Adipocyte (in vitro differentiated cells): ENCODE measurements around the gene ZNF783.
A peak's percentile ranks its signal among the peaks of the same experiment; 100 is the strongest.

Source experiments
- DNase-seq: peaks from one replicate; pipeline ENCODE4 v3.0.0-alpha.2; 2015; ENCODE audit warnings: low read depth
- H3K27me3 ChIP-seq: replicated peaks from 2 replicates; pipeline ENCODE4 v1.7.0; 2013; ENCODE audit warnings: mild to moderate bottlenecking, low read length, moderate library complexity; ENCODE audit not compliant: control insufficient read depth, insufficient read depth
- H3K36me3 ChIP-seq: 2 replicates; pipeline ENCODE4 v1.7.0; 2013; ENCODE audit warnings: low read length, mild to moderate bottlenecking, moderate library complexity; ENCODE audit not compliant: control insufficient read depth, insufficient read depth, severe bottlenecking
- H3K4me1 ChIP-seq: 2 replicates; pipeline ENCODE4 v1.7.0; 2013; ENCODE audit warnings: mild to moderate bottlenecking, low read length, moderate library complexity; ENCODE audit not compliant: control insufficient read depth, insufficient read depth
- H3K4me3 ChIP-seq: 2 replicates; pipeline ENCODE4 v1.7.0; 2013; ENCODE audit warnings: mild to moderate bottlenecking, low read length, moderate library complexity
- H3K9ac ChIP-seq: 2 replicates; pipeline ENCODE4 v1.7.0; 2013; ENCODE audit warnings: mild to moderate bottlenecking, low read length, moderate library complexity
- H3K9me3 ChIP-seq: 2 replicates; pipeline ENCODE4 v1.7.0; 2013; ENCODE audit warnings: mild to moderate bottlenecking, low read length, moderate library complexity; ENCODE audit not compliant: control insufficient read depth

Gene ZNF783

DNA sequence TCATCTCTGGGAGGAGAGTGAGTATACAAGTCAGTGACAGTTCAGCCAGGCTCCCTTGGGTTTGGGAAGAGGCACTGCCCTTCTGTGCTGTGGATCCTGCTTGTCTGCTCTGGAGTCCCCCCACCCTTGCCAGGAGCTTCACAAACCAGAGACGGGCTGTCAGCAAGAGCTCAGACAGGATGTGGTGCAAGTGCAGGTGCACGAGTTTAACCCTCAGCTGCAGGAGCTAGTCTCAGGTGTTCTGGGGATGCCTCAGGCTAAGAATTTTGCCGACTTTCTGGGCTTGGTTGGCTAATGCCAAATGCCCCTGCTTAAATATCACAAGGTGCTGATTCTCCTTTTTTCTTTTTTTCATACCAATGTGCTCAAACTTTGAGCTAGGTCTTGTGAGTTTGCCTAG lies 22.3 kb downstream of the ZNF783 start:
- H3K4me1 ChIP-seq = peaks cover 5% of the 10 kb centered on the region
- no peak overlapping the region for H3K4me3 ChIP-seq
- H3K9me3 ChIP-seq = no peaks in the 10 kb centered on the region
- DNase-seq = no peak
- H3K9ac ChIP-seq = no peak overlapping the region
- H3K36me3 ChIP-seq = peaks cover 22% of the 10 kb centered on the region
- no peaks in the 10 kb centered on the region for H3K27me3 ChIP-seq

DNA sequence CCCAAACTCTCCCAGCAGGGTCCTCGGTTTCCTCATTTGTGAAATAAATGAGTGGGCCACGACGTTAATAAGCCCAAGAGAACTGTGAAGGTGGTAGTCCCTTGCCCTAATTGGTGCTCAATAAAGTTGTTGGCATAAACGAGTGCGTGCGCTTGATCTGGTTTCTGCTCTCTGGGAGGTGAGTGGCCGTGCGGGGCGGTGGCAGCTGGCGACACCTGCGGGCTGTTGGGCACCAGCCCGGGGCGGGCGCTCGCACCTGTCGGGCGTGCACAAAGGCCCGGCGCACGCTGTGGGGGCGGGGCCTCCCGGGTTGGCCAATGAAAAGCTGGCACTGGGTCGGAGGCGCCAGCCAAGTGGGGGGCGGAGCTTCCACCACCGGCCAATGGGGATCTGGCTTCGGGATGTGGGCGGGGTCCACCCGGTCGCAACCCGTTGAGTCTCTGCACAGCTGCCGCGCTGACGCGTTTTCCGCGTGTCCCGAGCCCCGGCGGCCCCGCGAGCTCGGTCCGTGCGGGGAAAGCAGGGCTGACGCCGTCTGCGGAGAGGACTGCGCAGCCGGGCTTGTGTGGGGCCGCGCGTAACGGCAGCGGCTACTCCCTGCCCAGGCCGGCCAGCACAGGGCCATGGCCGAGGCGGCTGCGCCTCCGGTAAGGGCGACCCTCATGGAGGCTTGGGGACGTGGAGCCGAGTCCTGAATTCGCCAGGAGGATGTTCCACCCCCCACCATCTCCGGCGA lies 23.0 kb downstream of the ZNF783 start:
- Histone ChIP-seq H3K4me1 (peaks cover 5% of the 10 kb centered on the region), H3K9me3 (no peaks in the 10 kb centered on the region), H3K4me3 (peak overlapping the region; percentile 87), H3K27me3 (no peaks in the 10 kb centered on the region), H3K9ac (peak overlapping the region; percentile 83), H3K36me3 (peaks cover 22% of the 10 kb centered on the region)
- peak; percentile 96 for DNase-seq

DNA sequence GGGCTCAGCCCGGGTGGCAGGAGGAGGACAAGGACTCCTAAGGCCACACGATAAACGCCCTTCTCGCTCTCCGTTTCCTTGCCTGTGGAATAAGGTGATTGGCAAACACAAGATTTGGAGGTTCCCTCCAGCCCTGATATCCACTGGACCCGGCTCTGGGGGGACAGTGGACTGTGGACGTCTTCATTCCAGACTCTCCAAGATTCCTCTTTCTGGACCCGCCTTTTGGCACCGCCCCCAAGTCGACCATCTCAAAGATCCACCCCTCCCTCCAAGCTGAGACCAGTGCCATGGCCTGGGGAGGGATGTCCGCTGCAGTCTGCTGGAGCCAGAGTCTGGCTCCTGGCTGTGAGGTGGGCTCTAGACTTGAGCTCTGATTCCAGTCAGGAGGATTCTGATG lies 23.6 kb downstream of the ZNF783 start:
- Histone ChIP-seq H3K9me3 (no peaks in the 10 kb centered on the region), H3K4me3 (peak overlapping the region; percentile 87), H3K27me3 (no peaks in the 10 kb centered on the region), H3K36me3 (peaks cover 19% of the 10 kb centered on the region), H3K9ac (peak overlapping the region; percentile 83), H3K4me1 (peaks cover 5% of the 10 kb centered on the region)
- peak; percentile 48 for DNase-seq

DNA sequence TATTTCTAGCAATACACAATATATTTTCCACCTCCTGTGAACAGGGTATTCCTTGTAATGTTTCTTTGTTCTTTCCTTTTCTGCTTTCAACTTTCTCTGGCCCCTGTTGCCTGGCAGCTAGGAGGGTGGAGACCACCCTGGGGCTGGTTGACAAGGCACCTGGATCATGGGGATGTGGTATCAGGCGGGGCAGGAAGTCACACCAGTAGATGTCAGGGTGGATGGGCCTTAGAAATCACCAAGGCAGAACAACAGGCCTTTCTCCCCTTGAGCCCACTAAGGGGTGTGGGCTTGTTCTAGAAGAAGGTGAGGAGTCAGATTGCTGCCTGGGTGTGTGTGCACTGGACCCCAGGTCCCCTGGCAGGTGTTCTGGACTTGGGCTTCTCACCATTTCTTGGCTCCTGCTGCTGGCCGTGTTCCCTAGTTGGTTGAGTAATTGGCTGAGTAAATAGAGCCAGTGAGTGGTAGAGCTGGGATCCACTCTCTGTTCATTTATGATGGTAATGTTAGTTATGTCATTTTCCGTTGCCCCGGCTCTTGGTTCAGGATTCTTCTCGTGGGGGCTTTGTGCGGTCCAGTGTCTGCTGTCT lies 24.9 kb downstream of the ZNF783 start:
- Histone ChIP-seq H3K4me1 (peaks cover 5% of the 10 kb centered on the region), H3K27me3 (no peaks in the 10 kb centered on the region), H3K36me3 (peaks cover 23% of the 10 kb centered on the region), H3K9ac (no peak overlapping the region), H3K4me3 (no peak overlapping the region), H3K9me3 (no peaks in the 10 kb centered on the region)
- DNase-seq = no peak

DNA sequence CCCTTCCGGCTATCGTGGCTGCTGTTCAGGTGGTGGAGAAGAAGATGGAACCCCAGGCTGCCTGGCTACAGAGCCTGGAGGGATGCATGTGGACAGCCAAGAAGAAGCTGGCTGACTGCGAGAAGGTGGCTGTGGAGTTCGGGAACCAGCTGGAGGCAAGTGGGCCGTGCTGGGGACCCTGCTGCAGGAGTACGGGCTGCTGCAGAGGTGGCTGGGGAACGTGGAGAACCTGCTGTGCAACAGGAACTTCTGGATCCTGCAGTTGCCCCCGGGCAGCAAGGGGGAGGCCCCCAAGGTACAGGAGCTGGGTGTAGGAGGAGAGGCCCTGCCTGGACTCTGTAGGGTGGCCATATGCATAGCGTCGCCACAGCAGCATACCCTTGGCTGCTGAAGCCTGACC lies 25.6 kb downstream of the ZNF783 start:
- no peak for DNase-seq
- no peaks in the 10 kb centered on the region for H3K27me3 ChIP-seq
- no peaks in the 10 kb centered on the region for H3K9me3 ChIP-seq

DNA sequence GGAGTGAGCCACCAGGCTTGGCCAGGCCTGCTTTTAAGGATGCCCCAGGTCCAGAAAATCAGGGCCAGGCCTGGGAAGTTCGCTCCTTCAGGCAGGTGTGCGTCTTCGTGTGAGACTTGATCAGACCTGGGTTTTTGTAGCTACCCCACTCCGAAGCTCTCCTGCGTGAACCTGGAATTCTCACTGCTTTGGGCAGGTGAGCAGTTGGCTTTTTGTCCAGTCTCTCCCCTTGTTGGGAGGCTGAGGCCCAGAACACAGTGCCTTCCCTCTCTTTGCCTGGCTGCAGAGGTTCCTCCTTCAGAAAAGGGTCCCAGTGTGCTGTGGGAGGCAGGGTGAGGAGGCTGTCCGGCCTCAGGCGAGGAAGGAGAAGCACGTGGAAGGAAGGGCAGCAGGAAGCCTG lies 27.3 kb downstream of the ZNF783 start:
- H3K9ac ChIP-seq = no peak overlapping the region
- H3K4me1 ChIP-seq = peaks cover 5% of the 10 kb centered on the region
- peaks cover 35% of the 10 kb centered on the region for H3K36me3 ChIP-seq
- no peaks in the 10 kb centered on the region for H3K27me3 ChIP-seq
- no peak overlapping the region for H3K4me3 ChIP-seq
- DNase-seq = no peak
- no peaks in the 10 kb centered on the region for H3K9me3 ChIP-seq

More for the DNA sequence above, 25.6 kb downstream of the ZNF783 start:
- Histone ChIP-seq H3K4me1 (peaks cover 5% of the 10 kb centered on the region), H3K4me3 (no peak overlapping the region), H3K36me3 (peaks cover 23% of the 10 kb centered on the region), H3K9ac (no peak overlapping the region)

DNA sequence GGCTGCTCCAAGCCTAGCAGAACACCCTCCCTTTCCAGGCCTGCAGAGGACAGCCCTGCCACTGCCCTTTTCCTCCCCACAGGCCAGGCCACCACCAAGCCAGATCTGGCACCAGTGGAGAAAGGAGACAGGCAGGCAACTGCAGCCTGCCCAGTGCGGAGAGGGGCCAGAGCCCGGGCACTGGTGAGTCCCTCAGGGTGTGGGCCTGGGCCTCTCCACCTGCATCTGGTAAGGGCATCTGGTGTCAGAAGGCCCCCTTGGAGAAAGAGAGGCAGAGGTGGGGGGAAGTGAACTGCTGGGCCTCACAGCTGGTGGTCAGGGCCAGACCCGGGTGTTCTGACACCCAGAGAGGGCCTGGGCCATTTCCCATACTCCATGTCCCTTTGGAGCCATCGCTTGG lies 27.9 kb downstream of the ZNF783 start:
- no peak overlapping the region for H3K4me3 ChIP-seq
- no peaks in the 10 kb centered on the region for H3K27me3 ChIP-seq
- DNase-seq = no peak
- no peak overlapping the region for H3K9ac ChIP-seq
- H3K36me3 ChIP-seq = peaks cover 40% of the 10 kb centered on the region
- H3K9me3 ChIP-seq = no peaks in the 10 kb centered on the region
- H3K4me1 ChIP-seq = peaks cover 5% of the 10 kb centered on the region

DNA sequence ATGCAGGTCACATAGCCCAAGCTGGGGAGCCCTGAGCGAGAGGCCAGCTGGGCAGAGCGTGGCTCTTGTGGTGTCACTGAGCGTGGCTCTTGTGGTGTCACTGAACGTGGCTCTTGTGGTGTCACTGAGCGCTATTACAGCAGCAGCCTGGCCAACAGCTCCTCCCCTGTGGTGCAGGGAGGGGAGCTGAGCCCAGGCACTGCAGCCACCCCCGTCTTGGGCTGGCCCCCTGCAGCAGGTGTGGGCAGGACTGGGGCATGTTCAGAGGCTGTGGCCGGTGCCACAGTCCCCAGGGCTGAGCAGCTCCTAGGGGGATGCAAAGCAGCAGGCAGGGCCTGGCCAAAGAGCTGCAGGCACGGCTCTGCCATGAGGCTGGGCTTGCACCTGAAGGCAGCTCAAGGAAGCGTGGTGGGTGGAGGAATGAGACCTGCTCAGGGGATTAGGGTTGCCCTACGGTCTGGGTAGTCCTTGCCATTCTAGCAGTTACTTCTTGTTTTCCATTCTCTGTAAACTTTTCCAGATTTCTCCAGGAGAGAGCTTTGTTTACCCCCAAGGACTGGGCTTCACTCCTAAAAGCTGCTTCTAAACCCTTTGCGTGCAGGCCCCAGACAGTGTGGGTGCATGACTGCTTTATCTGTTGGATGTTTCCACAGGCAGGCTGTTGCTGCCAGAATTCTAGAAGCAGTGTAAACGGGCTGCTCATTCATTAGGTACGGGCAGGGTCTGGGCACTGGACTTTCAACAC lies 29.2 kb downstream of the ZNF783 start:
- Histone ChIP-seq H3K9ac (no peak overlapping the region), H3K36me3 (peaks cover 42% of the 10 kb centered on the region), H3K9me3 (no peaks in the 10 kb centered on the region), H3K4me3 (no peak overlapping the region), H3K27me3 (no peaks in the 10 kb centered on the region), H3K4me1 (no peaks in the 10 kb centered on the region)
- DNase-seq = no peak

DNA sequence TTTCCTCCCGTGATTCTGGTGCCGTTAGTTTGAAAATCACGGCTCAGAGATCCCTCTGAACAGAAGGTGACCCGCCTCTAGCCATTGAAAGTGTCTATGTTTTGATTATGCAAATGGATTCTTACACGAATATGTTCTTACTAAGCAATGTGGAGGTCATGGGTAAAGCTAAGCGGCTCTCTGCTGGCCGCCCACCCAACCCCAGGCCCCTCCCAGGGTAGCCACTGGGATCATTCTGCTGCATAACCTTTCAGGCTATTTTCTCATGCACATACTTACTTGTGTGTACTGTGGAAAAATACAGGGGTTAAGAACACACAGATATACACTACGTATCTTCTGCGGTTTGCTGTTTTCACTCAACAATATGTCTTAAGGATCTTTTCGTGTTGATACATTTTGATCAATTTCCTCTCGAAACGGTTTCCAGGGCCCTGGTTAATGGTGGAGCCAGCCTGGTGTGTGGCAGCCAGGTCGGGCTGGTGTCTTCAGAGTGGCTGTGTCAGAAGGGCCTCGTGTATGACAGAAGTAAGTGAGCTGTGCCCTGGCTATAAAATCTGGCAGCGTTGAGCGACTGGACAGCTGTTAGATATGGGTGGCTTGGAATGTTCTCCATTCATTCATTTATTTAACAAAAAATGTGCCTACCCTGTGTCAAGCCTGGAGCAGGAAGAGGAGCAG lies 29.9 kb downstream of the ZNF783 start:
- Histone ChIP-seq H3K27me3 (no peaks in the 10 kb centered on the region), H3K4me1 (no peaks in the 10 kb centered on the region), H3K36me3 (peaks cover 42% of the 10 kb centered on the region), H3K9me3 (no peaks in the 10 kb centered on the region), H3K9ac (no peak overlapping the region), H3K4me3 (no peak overlapping the region)
- no peak for DNase-seq

DNA sequence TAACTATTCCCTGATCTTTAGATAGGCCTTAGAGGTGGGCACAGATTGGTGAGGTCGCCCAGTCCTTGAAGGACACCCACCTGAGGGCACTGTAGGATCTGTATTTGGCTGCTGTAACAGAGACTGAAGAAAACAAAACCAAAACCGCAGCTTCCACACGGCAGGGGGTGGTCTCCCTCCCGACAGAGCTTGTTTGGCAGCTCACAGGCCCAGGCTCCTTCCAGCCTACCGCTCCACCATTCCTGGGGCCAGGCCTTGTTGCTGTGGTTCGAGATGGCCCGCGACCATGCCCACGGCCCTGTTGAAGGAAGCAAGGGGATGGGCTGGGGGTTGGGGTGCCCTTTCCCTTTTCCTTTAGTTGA lies 30.4 kb downstream of the ZNF783 start:
- H3K9me3 ChIP-seq = no peaks in the 10 kb centered on the region
- no peak overlapping the region for H3K4me3 ChIP-seq
- DNase-seq = no peak
- no peak overlapping the region for H3K9ac ChIP-seq
- H3K36me3 ChIP-seq = peaks cover 42% of the 10 kb centered on the region
- H3K27me3 ChIP-seq = no peaks in the 10 kb centered on the region
- no peaks in the 10 kb centered on the region for H3K4me1 ChIP-seq

DNA sequence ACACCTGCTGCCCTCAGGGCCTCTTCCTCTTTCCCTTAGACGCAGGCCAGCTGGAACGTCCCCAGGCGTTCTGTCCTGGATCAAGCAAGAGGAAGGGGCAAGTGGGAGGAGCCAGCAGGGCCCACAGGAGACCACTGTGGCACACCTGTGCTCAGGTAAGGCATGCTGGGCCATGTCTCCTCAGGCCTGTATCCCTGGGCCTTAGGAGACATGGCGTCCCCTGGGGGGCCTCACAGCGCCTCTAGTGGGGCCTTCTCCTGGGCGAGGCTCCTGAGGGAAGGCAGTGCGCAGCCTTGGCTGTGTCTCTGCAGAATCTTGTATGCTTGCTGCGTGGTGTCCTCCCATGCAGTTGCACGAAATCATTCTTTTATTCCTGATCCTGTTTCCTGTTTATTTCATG lies 31.3 kb downstream of the ZNF783 start:
- no peak for DNase-seq
- H3K9me3 ChIP-seq = no peaks in the 10 kb centered on the region
- H3K4me3 ChIP-seq = no peak overlapping the region
- H3K4me1 ChIP-seq = no peaks in the 10 kb centered on the region
- H3K27me3 ChIP-seq = no peaks in the 10 kb centered on the region
- peaks cover 36% of the 10 kb centered on the region for H3K36me3 ChIP-seq
- H3K9ac ChIP-seq = no peak overlapping the region
